ENCODE measurements around the gene MYO16.

The MYO16 gene

DNA sequence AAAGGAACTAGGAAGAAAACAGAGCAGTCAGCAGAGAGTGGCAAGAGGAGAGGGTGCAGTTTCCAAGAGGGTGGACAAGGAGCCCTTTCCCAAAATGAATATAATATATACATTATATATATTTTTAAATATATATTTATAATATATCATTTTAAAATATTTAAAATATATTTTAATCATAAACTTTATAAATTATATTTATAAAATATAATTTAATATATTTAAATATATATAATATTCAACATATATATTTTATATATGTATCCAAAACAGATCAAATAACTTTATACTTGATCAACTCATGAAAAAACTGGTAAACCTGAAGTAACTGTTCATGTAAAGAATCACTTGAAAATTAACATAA, 328.6 kb downstream of the MYO16 start:
- no peaks in the 10 kb centered on the region for H3K27me3 ChIP-seq (ENCODE audit: control insufficient read depth, insufficient read depth, low read length, poor library complexity, severe bottlenecking)

DNA sequence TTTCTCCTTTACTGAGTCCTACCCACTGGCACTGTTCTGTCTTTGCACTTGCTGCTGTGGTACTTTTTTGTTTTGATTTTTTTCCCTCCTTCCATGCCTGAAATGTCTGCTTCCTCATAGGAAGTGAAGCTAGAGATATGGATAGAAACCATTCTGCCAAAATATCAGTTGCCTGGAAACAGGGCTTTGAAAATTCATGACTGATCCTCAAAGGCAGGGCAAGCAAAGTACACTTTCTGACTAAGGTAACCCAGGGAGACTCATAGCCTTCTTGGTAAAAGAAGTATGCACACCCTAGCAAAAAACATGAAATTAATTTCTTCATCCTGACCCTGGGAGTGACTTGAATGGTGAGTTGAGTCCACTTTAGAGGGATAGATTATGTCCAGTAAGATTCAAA, 329.8 kb downstream of the MYO16 start:
- Histone ChIP-seq H3K4me1 (ENCODE audit: control insufficient read depth, insufficient read depth, low read length) (no peaks in the 10 kb centered on the region), H3K4me3 (ENCODE audit: insufficient read depth, low read depth, low read length) (no peak overlapping the region), H3K36me3 (ENCODE audit: control insufficient read depth, insufficient read depth, low read length) (no peaks in the 10 kb centered on the region), H3K27me3 (ENCODE audit: control insufficient read depth, insufficient read depth, low read length, poor library complexity, severe bottlenecking) (no peaks in the 10 kb centered on the region), H3K27ac (ENCODE audit: insufficient read depth, low read depth, low read length, poor library complexity, severe bottlenecking) (no peak overlapping the region), H3K9me3 (ENCODE audit: control insufficient read depth, low read length) (no peaks in the 10 kb centered on the region)

More for the DNA sequence above, 328.6 kb downstream of the MYO16 start:
- no peaks in the 10 kb centered on the region for H3K4me1 ChIP-seq (ENCODE audit: control insufficient read depth, insufficient read depth, low read length)
- no peaks in the 10 kb centered on the region for H3K36me3 ChIP-seq (ENCODE audit: control insufficient read depth, insufficient read depth, low read length)
- H3K9me3 ChIP-seq (ENCODE audit: control insufficient read depth, low read length): no peaks in the 10 kb centered on the region
- H3K4me3 ChIP-seq (ENCODE audit: insufficient read depth, low read depth, low read length): no peak overlapping the region
- H3K27ac ChIP-seq (ENCODE audit: insufficient read depth, low read depth, low read length, poor library complexity, severe bottlenecking): no peak overlapping the region

DNA sequence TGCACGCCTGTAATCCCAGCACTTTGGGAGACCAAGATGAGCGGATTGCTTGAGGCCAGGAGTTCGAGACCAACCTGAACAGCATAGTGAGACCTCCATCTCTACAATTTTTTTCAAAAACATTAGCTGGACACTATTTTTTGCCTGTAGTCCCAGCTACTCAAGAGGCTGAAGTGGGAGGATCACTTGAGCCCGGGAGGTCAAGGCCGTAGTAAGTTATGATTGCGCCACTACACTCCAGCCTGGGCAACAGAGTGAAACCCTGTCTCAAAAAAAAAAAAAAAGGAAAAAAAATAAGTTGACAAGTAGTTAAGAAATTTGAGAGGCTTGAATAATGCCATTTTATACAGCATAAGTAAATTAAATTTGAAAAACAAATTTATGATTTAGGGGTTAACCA, 330.6 kb downstream of the MYO16 start:
- H3K4me3 ChIP-seq (ENCODE audit: insufficient read depth, low read depth, low read length): no peak overlapping the region
- H3K27ac ChIP-seq (ENCODE audit: insufficient read depth, low read depth, low read length, poor library complexity, severe bottlenecking): no peak overlapping the region
- no peaks in the 10 kb centered on the region for H3K4me1 ChIP-seq (ENCODE audit: control insufficient read depth, insufficient read depth, low read length)
- no peaks in the 10 kb centered on the region for H3K36me3 ChIP-seq (ENCODE audit: control insufficient read depth, insufficient read depth, low read length)
- H3K9me3 ChIP-seq (ENCODE audit: control insufficient read depth, low read length): no peaks in the 10 kb centered on the region
- WGBS, 2 experiments: 92 to 93% methylated on average over 6 of the region's 6 CpGs
- no peaks in the 10 kb centered on the region for H3K27me3 ChIP-seq (ENCODE audit: control insufficient read depth, insufficient read depth, low read length, poor library complexity, severe bottlenecking)

DNA sequence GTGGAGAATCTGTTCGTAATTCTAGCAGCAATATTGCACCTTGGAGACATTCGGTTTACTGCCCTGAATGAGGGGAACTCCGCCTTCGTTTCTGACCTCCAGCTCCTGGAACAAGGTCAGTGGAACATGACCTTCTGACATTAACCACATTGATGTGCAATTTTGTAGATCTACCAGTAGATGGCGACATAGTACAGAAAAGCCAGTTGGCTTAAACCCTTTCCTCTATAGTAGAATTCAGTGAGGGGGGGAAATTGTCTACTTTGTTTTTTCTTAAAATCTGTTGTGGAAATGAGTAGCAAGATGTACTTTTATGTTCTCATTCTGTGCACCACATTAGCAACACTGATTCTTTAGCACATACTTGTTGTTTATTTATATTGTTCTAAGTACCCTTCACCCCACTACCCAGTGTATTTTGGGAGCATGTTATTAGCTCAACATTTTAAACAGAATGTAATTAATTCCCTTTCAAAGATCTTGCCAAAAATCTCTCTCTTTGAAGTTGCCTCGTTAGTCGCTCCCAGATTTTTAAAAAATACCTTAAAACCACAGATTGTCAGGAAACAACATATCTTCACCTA, 332.2 kb downstream of the MYO16 start:
- Histone ChIP-seq H3K9me3 (ENCODE audit: control insufficient read depth, low read length) (no peaks in the 10 kb centered on the region), H3K27me3 (ENCODE audit: control insufficient read depth, insufficient read depth, low read length, poor library complexity, severe bottlenecking) (no peaks in the 10 kb centered on the region), H3K4me3 (ENCODE audit: insufficient read depth, low read depth, low read length) (no peak overlapping the region), H3K4me1 (ENCODE audit: control insufficient read depth, insufficient read depth, low read length) (no peaks in the 10 kb centered on the region), H3K36me3 (ENCODE audit: control insufficient read depth, insufficient read depth, low read length) (no peaks in the 10 kb centered on the region), H3K27ac (ENCODE audit: insufficient read depth, low read depth, low read length, poor library complexity, severe bottlenecking) (no peak overlapping the region)
- 30 to 33% methylated on average over 7 of the region's 7 CpGs for WGBS, 2 experiments

DNA sequence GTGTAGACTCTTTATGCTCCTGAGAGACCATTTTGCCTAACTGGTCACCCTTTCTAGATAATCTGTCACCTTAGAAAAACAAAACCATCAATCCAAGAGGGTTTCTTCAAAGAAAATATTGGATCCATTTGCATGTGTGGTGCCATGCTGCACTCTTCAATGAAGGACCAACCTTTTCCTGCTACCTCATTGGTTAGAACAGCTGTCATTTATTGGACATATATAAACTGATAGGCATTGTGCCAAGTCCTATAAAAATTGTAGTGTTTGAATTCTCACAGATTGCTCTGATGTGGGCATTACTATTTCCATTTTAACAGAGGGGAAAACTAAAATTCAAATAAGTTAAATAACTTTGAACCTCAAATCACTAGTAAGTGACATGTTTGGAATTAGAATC, 333.2 kb downstream of the MYO16 start:
- H3K27ac ChIP-seq (ENCODE audit: insufficient read depth, low read depth, low read length, poor library complexity, severe bottlenecking): no peak overlapping the region
- H3K36me3 ChIP-seq (ENCODE audit: control insufficient read depth, insufficient read depth, low read length): no peaks in the 10 kb centered on the region
- no peak overlapping the region for H3K4me3 ChIP-seq (ENCODE audit: insufficient read depth, low read depth, low read length)
- no peaks in the 10 kb centered on the region for H3K27me3 ChIP-seq (ENCODE audit: control insufficient read depth, insufficient read depth, low read length, poor library complexity, severe bottlenecking)
- no peaks in the 10 kb centered on the region for H3K9me3 ChIP-seq (ENCODE audit: control insufficient read depth, low read length)
- H3K4me1 ChIP-seq (ENCODE audit: control insufficient read depth, insufficient read depth, low read length): no peaks in the 10 kb centered on the region

DNA sequence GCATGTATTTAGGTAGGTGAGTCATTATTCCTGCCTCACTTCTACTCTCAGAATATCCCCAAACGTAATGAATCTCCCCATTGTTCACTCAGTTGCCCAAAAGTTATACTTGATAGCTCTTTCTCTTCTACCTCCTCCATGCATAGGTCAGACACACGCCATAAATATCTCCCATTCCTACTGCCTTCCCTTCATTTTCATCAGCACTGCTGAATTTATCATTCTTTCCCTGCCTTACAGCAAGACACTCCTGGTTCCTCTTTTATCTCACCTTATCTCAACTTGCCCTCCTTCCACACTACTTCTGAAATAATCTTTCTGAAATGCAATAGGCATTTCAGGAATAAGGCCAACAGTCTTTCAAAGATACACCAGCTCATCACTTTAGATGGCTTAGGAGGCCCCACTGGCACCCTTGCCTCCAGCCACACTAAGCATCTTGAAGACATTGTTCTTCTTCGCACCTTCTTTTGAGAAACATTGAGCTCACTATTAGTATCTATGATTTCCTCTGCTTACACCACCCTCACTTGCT, 333.9 kb downstream of the MYO16 start:
- 88 to 92% methylated on average over 3 of the region's 3 CpGs for WGBS, 2 experiments
- Histone ChIP-seq H3K36me3 (ENCODE audit: control insufficient read depth, insufficient read depth, low read length) (no peaks in the 10 kb centered on the region), H3K27ac (ENCODE audit: insufficient read depth, low read depth, low read length, poor library complexity, severe bottlenecking) (no peak overlapping the region), H3K4me3 (ENCODE audit: insufficient read depth, low read depth, low read length) (no peak overlapping the region), H3K9me3 (ENCODE audit: control insufficient read depth, low read length) (no peaks in the 10 kb centered on the region), H3K27me3 (ENCODE audit: control insufficient read depth, insufficient read depth, low read length, poor library complexity, severe bottlenecking) (no peaks in the 10 kb centered on the region), H3K4me1 (ENCODE audit: control insufficient read depth, insufficient read depth, low read length) (no peaks in the 10 kb centered on the region)

DNA sequence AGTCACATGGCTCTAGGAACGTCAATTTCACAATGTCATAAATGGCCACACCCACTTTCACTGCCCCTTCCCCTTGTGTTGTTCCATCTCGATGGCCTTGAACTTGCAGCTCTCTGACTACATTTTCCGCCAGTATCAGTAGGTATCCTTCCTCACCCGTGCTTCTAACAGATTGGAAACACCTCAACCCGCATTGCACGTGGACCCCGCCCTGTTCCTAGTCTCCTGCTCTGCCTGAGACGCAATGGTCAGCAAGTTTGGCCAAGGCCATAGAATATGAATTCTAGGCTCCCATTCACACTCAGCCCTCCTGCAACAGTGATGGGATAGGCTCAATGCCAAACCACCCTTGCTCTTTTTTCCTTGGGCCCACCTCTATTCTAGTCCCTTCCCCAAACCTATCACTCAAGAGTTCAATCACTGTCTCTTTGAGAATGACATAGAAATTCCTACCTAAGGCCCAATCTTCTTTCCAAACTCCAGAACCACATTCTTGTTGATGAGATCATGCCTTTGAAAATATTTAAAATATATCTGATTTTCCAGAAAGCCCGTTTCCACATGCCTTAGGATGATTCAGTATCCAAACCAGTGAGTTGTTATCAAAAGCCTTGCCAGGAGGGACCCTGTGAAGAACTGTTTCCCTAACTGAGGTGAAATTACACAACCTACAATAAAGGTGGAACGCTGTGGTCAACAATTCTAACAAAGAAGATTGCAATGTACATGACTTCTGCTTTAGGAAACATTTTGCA, 334.6 kb downstream of the MYO16 start:
- H3K4me1 ChIP-seq (ENCODE audit: control insufficient read depth, insufficient read depth, low read length): no peaks in the 10 kb centered on the region
- no peaks in the 10 kb centered on the region for H3K27me3 ChIP-seq (ENCODE audit: control insufficient read depth, insufficient read depth, low read length, poor library complexity, severe bottlenecking)
- WGBS, 2 experiments: 82% methylated on average over 10 of the region's 10 CpGs
- no peak overlapping the region for H3K27ac ChIP-seq (ENCODE audit: insufficient read depth, low read depth, low read length, poor library complexity, severe bottlenecking)
- no peaks in the 10 kb centered on the region for H3K9me3 ChIP-seq (ENCODE audit: control insufficient read depth, low read length)
- no peak overlapping the region for H3K4me3 ChIP-seq (ENCODE audit: insufficient read depth, low read depth, low read length)
- H3K36me3 ChIP-seq (ENCODE audit: control insufficient read depth, insufficient read depth, low read length): no peaks in the 10 kb centered on the region

DNA sequence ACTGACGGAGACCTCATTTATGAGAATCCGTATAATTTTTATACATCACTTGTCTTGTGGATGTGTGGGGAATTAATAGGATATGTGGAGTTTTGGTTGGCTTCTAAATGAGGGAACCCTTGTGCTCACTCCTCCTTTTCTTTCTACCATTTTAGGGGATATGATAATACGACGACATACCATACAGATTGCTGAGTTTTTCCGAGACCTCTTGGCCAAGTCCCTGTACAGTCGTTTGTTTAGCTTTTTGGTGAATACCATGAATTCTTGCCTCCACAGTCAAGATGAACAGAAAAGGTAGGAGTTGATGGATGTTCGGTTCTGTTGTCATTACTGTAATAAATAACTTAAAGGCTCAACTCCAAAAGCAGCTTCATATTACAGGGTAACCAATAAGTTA, 335.2 kb downstream of the MYO16 start:
- H3K4me1 ChIP-seq (ENCODE audit: control insufficient read depth, insufficient read depth, low read length): no peaks in the 10 kb centered on the region
- 95 to 96% methylated on average over 5 to 6 of the region's 7 CpGs for WGBS, 2 experiments
- no peaks in the 10 kb centered on the region for H3K36me3 ChIP-seq (ENCODE audit: control insufficient read depth, insufficient read depth, low read length)
- H3K27ac ChIP-seq (ENCODE audit: insufficient read depth, low read depth, low read length, poor library complexity, severe bottlenecking): no peak overlapping the region
- H3K9me3 ChIP-seq (ENCODE audit: control insufficient read depth, low read length): no peaks in the 10 kb centered on the region
- no peaks in the 10 kb centered on the region for H3K27me3 ChIP-seq (ENCODE audit: control insufficient read depth, insufficient read depth, low read length, poor library complexity, severe bottlenecking)
- no peak overlapping the region for H3K4me3 ChIP-seq (ENCODE audit: insufficient read depth, low read depth, low read length)

DNA sequence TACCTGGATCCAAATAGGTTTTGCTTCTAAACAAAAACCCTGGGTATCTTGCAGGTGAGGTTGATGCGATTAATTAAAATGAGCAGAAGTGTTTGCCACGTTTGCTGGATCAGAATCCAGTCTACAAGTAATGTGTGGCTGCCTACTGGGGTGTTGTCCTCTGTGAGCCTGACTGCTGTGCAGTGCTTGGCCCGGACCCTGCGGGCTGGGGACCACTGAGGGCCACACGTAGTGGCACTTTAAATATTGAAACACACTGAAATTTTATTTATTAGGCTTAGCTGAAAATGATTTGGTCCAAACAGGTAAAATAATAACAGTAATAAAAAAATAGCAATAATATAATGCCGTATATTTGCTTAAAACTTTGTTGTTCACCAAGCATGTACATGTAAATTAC, 338.0 kb downstream of the MYO16 start:
- no peaks in the 10 kb centered on the region for H3K36me3 ChIP-seq (ENCODE audit: control insufficient read depth, insufficient read depth, low read length)
- H3K4me3 ChIP-seq (ENCODE audit: insufficient read depth, low read depth, low read length): no peak overlapping the region
- H3K27ac ChIP-seq (ENCODE audit: insufficient read depth, low read depth, low read length, poor library complexity, severe bottlenecking): no peak overlapping the region
- no peaks in the 10 kb centered on the region for H3K4me1 ChIP-seq (ENCODE audit: control insufficient read depth, insufficient read depth, low read length)
- 94 to 100% methylated on average over 3 to 6 of the region's 6 CpGs for WGBS, 2 experiments
- no peaks in the 10 kb centered on the region for H3K27me3 ChIP-seq (ENCODE audit: control insufficient read depth, insufficient read depth, low read length, poor library complexity, severe bottlenecking)
- H3K9me3 ChIP-seq (ENCODE audit: control insufficient read depth, low read length): no peaks in the 10 kb centered on the region

DNA sequence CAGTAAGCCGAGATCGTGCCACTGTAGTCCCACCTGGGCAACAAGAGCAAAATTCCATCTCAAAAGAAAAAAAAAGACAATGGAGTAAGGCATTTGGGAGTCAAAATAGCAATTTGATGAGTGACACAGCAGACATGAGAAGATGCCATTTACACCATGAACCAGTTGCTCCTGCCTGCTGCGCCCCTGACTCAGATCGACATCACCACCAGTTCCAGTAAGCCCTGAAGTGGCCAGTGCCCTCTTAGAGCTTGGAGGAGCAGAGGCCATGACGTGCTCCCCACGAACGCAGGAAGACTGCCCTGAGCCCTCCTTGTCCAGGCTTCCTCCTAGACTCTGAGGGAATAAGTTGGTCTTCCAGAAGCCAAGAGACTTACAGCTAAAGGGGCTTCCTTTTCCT, 339.2 kb downstream of the MYO16 start:
- Histone ChIP-seq H3K27ac (ENCODE audit: insufficient read depth, low read depth, low read length, poor library complexity, severe bottlenecking) (no peak overlapping the region), H3K9me3 (ENCODE audit: control insufficient read depth, low read length) (no peaks in the 10 kb centered on the region), H3K4me1 (ENCODE audit: control insufficient read depth, insufficient read depth, low read length) (no peaks in the 10 kb centered on the region), H3K36me3 (ENCODE audit: control insufficient read depth, insufficient read depth, low read length) (no peaks in the 10 kb centered on the region), H3K4me3 (ENCODE audit: insufficient read depth, low read depth, low read length) (no peak overlapping the region), H3K27me3 (ENCODE audit: control insufficient read depth, insufficient read depth, low read length, poor library complexity, severe bottlenecking) (no peaks in the 10 kb centered on the region)
- 96 to 98% methylated on average over 7 of the region's 7 CpGs for WGBS, 2 experiments

All from ectodermal cell (in vitro differentiated cells).